H1 (cell line): ENCODE data around the gene ADAMTS16. TPM values are rescaled to one million over a fixed set of nuclear protein-coding genes. Genes with fewer than 3 reads are reported as not detected.

Source experiments
- CTCF ChIA-PET: fragments of 300-600 bp; sonication (Branson Sonifier 250); formaldehyde crosslinking; loops from one replicate; lab custom pipeline; 2021; ENCODE audit not compliant: partially characterized antibody; lab: Charles Lee
- POLR2A ChIA-PET: fragments of 300-600 bp; sonication (Branson Sonifier 250); formaldehyde crosslinking; loops from one replicate; lab custom pipeline; 2021; ENCODE audit warnings: inconsistent platforms; ENCODE audit not compliant: partially characterized antibody; lab: Charles Lee
- DNase-seq, 2 experiments: peaks; one replicate each; pipeline versions ENCODE4 v3.0.0 to v3.0.0-alpha.2; 2010 to 2022; ENCODE audit warnings: low spot score in 2 of 2, low read depth in 1 of 2, mixed read lengths in 1 of 2
- FAIRE-seq: peaks from 2 replicates; lab custom pipeline; 2011; peaks lifted over from hg19 to GRCh38; lab: Jason Lieb, UNC
- H2AFZ ChIP-seq: 2 replicates; pipeline ENCODE4 v1.8.1; 2012; ENCODE audit warnings: low read length, inconsistent platforms
- H2AK5ac ChIP-seq: 2 replicates; pipeline ENCODE4 v1.6.1; 2013; ENCODE audit warnings: low read depth, low read length
- H2BK120ac ChIP-seq: replicated peaks from 2 replicates; pipeline ENCODE3; 2013; ENCODE audit warnings: low read depth, low read length, inconsistent platforms
- H2BK12ac ChIP-seq: 2 replicates; pipeline ENCODE4 v1.6.1; 2013; ENCODE audit warnings: low read depth, low read length
- H2BK15ac ChIP-seq: 2 replicates; pipeline ENCODE4 v1.6.1; 2013; ENCODE audit warnings: low read length
- H2BK20ac ChIP-seq: 2 replicates; pipeline ENCODE4 v1.6.1; 2013; ENCODE audit warnings: low read length
- H2BK5ac ChIP-seq: 2 replicates; pipeline ENCODE4 v1.6.1; 2013; ENCODE audit warnings: low read depth, low read length
- H3K14ac ChIP-seq: 2 replicates; pipeline ENCODE4 v1.6.1; 2013; ENCODE audit warnings: inconsistent platforms; ENCODE audit not compliant: insufficient read length
- H3K18ac ChIP-seq: 2 replicates; pipeline ENCODE4 v1.6.1; 2013; ENCODE audit warnings: low read length; ENCODE audit errors: extremely low read depth
- H3K23ac ChIP-seq: 2 replicates; pipeline ENCODE4 v1.6.1; 2013; ENCODE audit warnings: inconsistent platforms; ENCODE audit not compliant: insufficient read length
- H3K23me2 ChIP-seq: 2 replicates; pipeline ENCODE4 v1.6.1; 2013; ENCODE audit warnings: low read depth, low read length
- H3K27ac ChIP-seq: 2 replicates; pipeline ENCODE4 v1.6.1; 2011; ENCODE audit warnings: low read depth, low read length, inconsistent platforms
- H3K27me3 ChIP-seq, 4 experiments: replicated peaks in 1 of 4; 1 replicate in 1 of 4; 2 replicates in 3 of 4; pipeline versions ENCODE4 v1.6.1 to v1.8.1; 2011 to 2013; ENCODE audit warnings: low read length in 3 of 4, mild to moderate bottlenecking in 3 of 4, inconsistent platforms in 2 of 4, mixed read lengths in 2 of 4, moderate library complexity in 1 of 4; ENCODE audit not compliant: control insufficient read depth in 3 of 4, insufficient read depth in 3 of 4; ENCODE audit errors: extremely low read depth in 1 of 4
- H3K36me3 ChIP-seq, 4 experiments: 2 replicates each; pipeline versions ENCODE4 v1.6.1 to v1.8.1; 2011 to 2013; ENCODE audit warnings: mild to moderate bottlenecking in 4 of 4, low read length in 3 of 4, moderate library complexity in 2 of 4, control low read depth in 1 of 4, inconsistent platforms in 1 of 4; ENCODE audit not compliant: insufficient read depth in 4 of 4, control insufficient read depth in 2 of 4
- H3K4ac ChIP-seq: replicated peaks from 2 replicates; pipeline ENCODE3; 2013; ENCODE audit warnings: low read length, low read depth, mixed read lengths, inconsistent platforms; ENCODE audit not compliant: insufficient read length
- H3K4me1 ChIP-seq, 4 experiments: replicated peaks in 1 of 4; 1 replicate in 1 of 4; 2 replicates in 3 of 4; pipeline versions ENCODE4 v1.6.1 to v1.8.1; 2011 to 2013; ENCODE audit warnings: low read length in 3 of 4, inconsistent platforms in 2 of 4, mixed read lengths in 1 of 4; ENCODE audit not compliant: insufficient read depth in 4 of 4, control insufficient read depth in 3 of 4
- H3K4me2 ChIP-seq, 2 experiments: 2 replicates each; pipeline versions ENCODE4 v1.6.1 to v1.8.1; 2011 to 2013; ENCODE audit warnings: low read depth in 2 of 2, low read length in 2 of 2, control low read depth in 1 of 2, inconsistent platforms in 1 of 2, mild to moderate bottlenecking in 1 of 2; ENCODE audit not compliant: insufficient read depth in 1 of 2
- H3K4me3 ChIP-seq, 4 experiments: fragments of 200-600, 300-600 bp in 1 of 4; sonication (generic), shearing (Covaris generic), sonication (Bioruptor Twin) in 1 of 4; 2 replicates each; pipeline versions ENCODE4 v1.5.1 to v1.8.1; 2011 to 2016; ENCODE audit warnings: low read length in 4 of 4, low read depth in 3 of 4, control low read depth in 2 of 4, inconsistent platforms in 2 of 4, mild to moderate bottlenecking in 2 of 4, mixed read lengths in 1 of 4, moderate library complexity in 1 of 4; ENCODE audit not compliant: insufficient read depth in 2 of 4; ENCODE audit errors: extremely low read depth in 1 of 4
- H3K56ac ChIP-seq: replicated peaks from 2 replicates; pipeline ENCODE3; 2013; ENCODE audit warnings: low read depth, mild to moderate bottlenecking, mixed read lengths, low read length, inconsistent platforms; ENCODE audit not compliant: insufficient read length
- H3K79me1 ChIP-seq: 2 replicates; pipeline ENCODE4 v1.6.1; 2013; ENCODE audit warnings: low read depth, low read length, control low read depth
- H3K79me2 ChIP-seq, 2 experiments: 2 replicates each; pipeline versions ENCODE4 v1.6.1 to v1.8.1; 2012 to 2013; ENCODE audit warnings: low read length in 2 of 2, mild to moderate bottlenecking in 2 of 2, inconsistent platforms in 1 of 2; ENCODE audit not compliant: insufficient read depth in 2 of 2, control insufficient read depth in 1 of 2
- H3K9ac ChIP-seq, 4 experiments: replicated peaks in 1 of 4; 1 replicate in 1 of 4; 2 replicates in 3 of 4; pipeline versions ENCODE4 v1.6.1 to v1.8.1; 2011 to 2013; ENCODE audit warnings: low read depth in 3 of 4, low read length in 3 of 4, control low read depth in 2 of 4, mild to moderate bottlenecking in 2 of 4, moderate library complexity in 2 of 4, inconsistent platforms in 1 of 4; ENCODE audit errors: extremely low read depth in 1 of 4
- H3K9me3 ChIP-seq, 2 experiments: 2 replicates each; pipeline versions ENCODE4 v1.6.1 to v1.8.1; 2012 to 2013; ENCODE audit warnings: mild to moderate bottlenecking in 2 of 2, moderate library complexity in 2 of 2, control low read depth in 1 of 2, inconsistent platforms in 1 of 2, low read depth in 1 of 2, low read length in 1 of 2, mixed read lengths in 1 of 2; ENCODE audit not compliant: insufficient read depth in 2 of 2
- H4K20me1 ChIP-seq, 2 experiments: replicated peaks in 1 of 2; 2 replicates each; pipeline versions ENCODE3 to v1.8.1; 2011 to 2013; ENCODE audit warnings: inconsistent platforms in 2 of 2, low read length in 2 of 2, mild to moderate bottlenecking in 1 of 2; ENCODE audit not compliant: insufficient read depth in 2 of 2, control insufficient read depth in 1 of 2
- H4K5ac ChIP-seq: 2 replicates; pipeline ENCODE4 v1.6.1; 2013; ENCODE audit warnings: low read length, low read depth, mixed read lengths, inconsistent platforms; ENCODE audit not compliant: insufficient read length
- H4K8ac ChIP-seq: 2 replicates; pipeline ENCODE4 v1.8.0; 2013; ENCODE audit warnings: mild to moderate bottlenecking, moderate library complexity, low read length, inconsistent platforms; ENCODE audit not compliant: insufficient read depth; ENCODE audit errors: extremely low read depth
- H4K91ac ChIP-seq: replicated peaks from 2 replicates; pipeline ENCODE3; 2013; ENCODE audit warnings: low read length, mixed read lengths, inconsistent platforms; ENCODE audit not compliant: insufficient read length
- NANOG ChIP-seq: IDR thresholded peaks from 2 replicates; pipeline ENCODE4 v1.6.1; 2011; ENCODE audit warnings: low read length, low read depth, mild to moderate bottlenecking, inconsistent platforms; ENCODE audit not compliant: insufficient read depth, poor library complexity, severe bottlenecking
- TAF1 ChIP-seq: IDR thresholded peaks from 2 replicates; pipeline ENCODE4 v1.6.1; 2011; ENCODE audit warnings: mild to moderate bottlenecking, low read depth, low read length
- WGBS, 2 experiments: shearing (Covaris generic) in 1 of 2; methylation state at CpG; one replicate each; pipeline versions ENCODE4 v1.1.6 to v1.1.7; 2013 to 2015; ENCODE audit warnings: low lambda C conversion rate in 2 of 2, mixed read lengths in 2 of 2, inconsistent platforms in 1 of 2, low coverage in 1 of 2, missing lambda C conversion rate in 1 of 2; ENCODE audit not compliant: insufficient replicate concordance in 2 of 2, insufficient coverage in 1 of 2, insufficient read length in 1 of 2; ENCODE audit errors: extremely low coverage in 1 of 2, missing lambda C conversion rate in 1 of 2; 5-methylcytosine and 5-hydroxymethylcytosine counted together
- polyA plus RNA-seq, 7 experiments: library from polyadenylated mRNA; depleted of rRNA in 3 of 7; stranded (reverse) in 5 of 7; unstranded in 2 of 7; fragments of >200 nt in 5 of 7; fragments of 200-250 nt in 2 of 7; gene quantifications; 1 replicate in 5 of 7; 2 replicates in 1 of 7; 4 replicates in 1 of 7; pipeline versions ENCODE4 v1.2.1 to v1.2.3, GENCODE V29; 2011 to 2013; ENCODE audit warnings: missing spikeins in 2 of 7, mixed read lengths in 2 of 7
- total RNA-seq: library from RNA; stranded (reverse); fragmentation: NEBNext Ultra II Directional; extraction: Animal tissue kit (Norgen Biotek cat#: 25700); gene quantifications from 2 replicates; pipeline ENCODE4 v1.2.1, GENCODE V29; 2021

ADAMTS16 gene
- total and polyA plus RNA-seq, 2 of the 8 experiments (the other 6 are each of a cell fraction or from before 2014, with no cell fraction given), result 3.7 to 16.0 TPM

- POLR2A ChIA-PET, result no interaction called here
- no peak for DNase-seq
- CTCF ChIA-PET, result interaction anchor here (0.7 to 1.7 kb wide), 3 partner anchors 34 to 219 kb away, joined by 3 to 4 read pairs (median 3); no protein-coding TSS in a partner anchor
Measured at GRCh38 chr5:5199495-5199894, 59.4 kb downstream of the ADAMTS16 start.

More at GRCh38 chr5:5199495-5199894, 59.4 kb downstream of the ADAMTS16 start:
- H3K4ac ChIP-seq, result no peak overlapping the region
- H3K27ac ChIP-seq, result no peak overlapping the region
- H2AFZ ChIP-seq, result no peak overlapping the region
- H4K91ac ChIP-seq, result no peak overlapping the region
- no peak overlapping the region for H4K5ac ChIP-seq
- H3K23ac ChIP-seq, result no peak overlapping the region
- peaks cover 0 to 5% (median 0%) of the 10 kb centered on the region in 4 experiments; a peak in 2 of 8 replicates for H3K36me3 ChIP-seq
- H4K8ac ChIP-seq, result no peak overlapping the region
- FAIRE-seq, result peak; percentile 32
- no peaks in the 10 kb centered on the region for H3K79me2 ChIP-seq
- H2BK20ac ChIP-seq, result no peak overlapping the region
- no peaks in the 10 kb centered on the region; the same call in 1 of the 2 replicates for H3K79me1 ChIP-seq
- H3K4me1 ChIP-seq, result peaks cover 3 to 11% (median 7%) of the 10 kb centered on the region in 4 experiments; a peak in 6 of 7 replicates
- no peak overlapping the region for H3K9ac ChIP-seq
- H2AK5ac ChIP-seq, result no peak overlapping the region
- no peak overlapping the region for H2BK12ac ChIP-seq
- no peak overlapping the region; a peak in 1 of 4 replicates for H3K4me2 ChIP-seq
- no peak overlapping the region for H2BK15ac ChIP-seq
- H4K20me1 ChIP-seq, result no peaks in the 10 kb centered on the region
- no peak overlapping the region for H2BK120ac ChIP-seq
- no peak overlapping the region for H3K4me3 ChIP-seq
- WGBS, 2 experiments, result 57% methylated on average over 6 of the region's 6 CpGs; no CpG with 5 or more reads in 1 of the 2 experiments
- no peak overlapping the region for H3K56ac ChIP-seq
- no peaks in the 10 kb centered on the region for H3K27me3 ChIP-seq
- no peak overlapping the region for H2BK5ac ChIP-seq
- H3K9me3 ChIP-seq, result no peaks in the 10 kb centered on the region
- H3K23me2 ChIP-seq, result no peaks in the 10 kb centered on the region
- TF ChIP-seq NANOG, result peak; percentile 44
- TF ChIP-seq TAF1, result no peak
- no peak overlapping the region for H3K18ac ChIP-seq
- H3K14ac ChIP-seq, result no peak overlapping the region
